Mucosa of descending colon (tissue), 3 donors: ENCODE results near the gene KLF3. TPM values are rescaled to one million over a fixed set of nuclear protein-coding genes. Genes with fewer than 3 reads are reported as not detected.

Experiments
- ATAC-seq: fragments of 200-7000 bp; cut with Tn5 transposase; one replicate; pipeline ENCODE4 v1.9.1; 2020; ENCODE audit warnings: mild to moderate bottlenecking, moderate library complexity
- DNase-seq, 3 donors: peaks; one replicate each; pipeline ENCODE4 v3.0.0-alpha.2; 2020
- H3K36me3 ChIP-seq: fragments of 200-600 bp; one replicate; pipeline ENCODE4 v1.8.0; 2021; ENCODE audit warnings: low read depth, mild to moderate bottlenecking
- H3K4me1 ChIP-seq: fragments of 200-600 bp; one replicate; pipeline ENCODE4 v1.8.0; 2021; ENCODE audit warnings: low read depth, mild to moderate bottlenecking
- H3K4me3 ChIP-seq: fragments of 200-600 bp; one replicate; pipeline ENCODE4 v1.8.0; 2021; ENCODE audit warnings: mild to moderate bottlenecking
- H3K9me3 ChIP-seq: fragments of 200-600 bp; one replicate; pipeline ENCODE4 v1.8.0; 2021; ENCODE audit warnings: mild to moderate bottlenecking
- CTCF ChIP-seq: fragments of 200-600 bp; IDR thresholded peaks from one replicate; pipeline ENCODE4 v1.8.0; 2022; ENCODE audit warnings: antibody characterized with exemption, mild to moderate bottlenecking
- intact Hi-C, 2 donors: fragments of 100-400 bp; cut with DNase I in 1 of 2; cut with micrococcal nuclease in 1 of 2; formaldehyde crosslinking; loops; one replicate each; pipeline versions ENCODE4 v1.11.0 to v1.11.1; 2022; cut with DNase I, micrococcal nuclease
- total RNA-seq, 3 donors: library from RNA; stranded (reverse); fragmentation: NEBNext Ultra II Directional in 2 of 3; extraction: Animal tissue kit (Norgen Biotek cat#: 25700) in 2 of 3; gene quantifications; one replicate each; pipeline versions ENCODE4 v1.2.1 to v1.2.4, GENCODE V29; 2021 to 2023
- donor health status: DM: no; HTN: no; CAD: no; lungs with moderate emphysema.
- donor health status: DM: no; HTN: no; CAD: no.
- donor health status: DM: no; HTN: yes; CAD: no.

The KLF3 gene
- total RNA-seq, 3 donors from 2014 or later, result 102 to 151 (median 128) TPM

GRCh38 chr4:38735870-38736269 is 71.9 kb downstream of the KLF3 start:
- Histone ChIP-seq H3K9me3 (no peaks in the 10 kb centered on the region), H3K36me3 (no peaks in the 10 kb centered on the region), H3K4me3 (no peak overlapping the region), H3K4me1 (peaks cover 4% of the 10 kb centered on the region)
- DNase-seq, result no peak
- ATAC-seq, result no peak
- intact Hi-C loops, result loop anchor here in 1 of 2 donors (10.0 kb wide), 1 partner anchor 671 kb away; no protein-coding TSS in a partner anchor
- TF ChIP-seq CTCF, result no peak

- intact Hi-C loops, result loop anchor here in 1 of 2 donors (10.0 kb wide), 1 partner anchor 674 kb away; no protein-coding TSS in a partner anchor
- no peak overlapping the region for H3K4me3 ChIP-seq
- no peak for TF ChIP-seq CTCF
- H3K36me3 ChIP-seq, result no peaks in the 10 kb centered on the region
- H3K9me3 ChIP-seq, result no peaks in the 10 kb centered on the region
- DNase-seq (no peak), ATAC-seq (no peak)
- no peaks in the 10 kb centered on the region for H3K4me1 ChIP-seq
Measured at GRCh38 chr4:38738940-38739803, 75.2 kb downstream of the KLF3 start.

- intact Hi-C loops, result no loop called here
Measured at GRCh38 chr4:38740303-38740702, 76.3 kb downstream of the KLF3 start.

GRCh38 chr4:38743866-38744265 is 79.9 kb downstream of the KLF3 start:
- Histone ChIP-seq H3K4me1 (no peaks in the 10 kb centered on the region), H3K36me3 (no peaks in the 10 kb centered on the region), H3K9me3 (peaks cover 7% of the 10 kb centered on the region), H3K4me3 (no peak overlapping the region)
- intact Hi-C loops, result no loop called here
- DNase-seq (no peak), ATAC-seq (no peak)
- TF ChIP-seq CTCF, result no peak

More at GRCh38 chr4:38740303-38740702, 76.3 kb downstream of the KLF3 start:
- Histone ChIP-seq H3K4me3 (no peak overlapping the region), H3K9me3 (no peaks in the 10 kb centered on the region), H3K4me1 (no peaks in the 10 kb centered on the region), H3K36me3 (no peaks in the 10 kb centered on the region)
- no peak for TF ChIP-seq CTCF
- DNase-seq (no peak), ATAC-seq (peak; percentile 42)

GRCh38 chr4:38745881-38746280 is 81.9 kb downstream of the KLF3 start:
- DNase-seq (no peak), ATAC-seq (no peak)
- H3K36me3 ChIP-seq, result no peaks in the 10 kb centered on the region
- TF ChIP-seq CTCF, result no peak
- H3K9me3 ChIP-seq, result peaks cover 7% of the 10 kb centered on the region
- intact Hi-C loops, result no loop called here
- no peaks in the 10 kb centered on the region for H3K4me1 ChIP-seq
- no peak overlapping the region for H3K4me3 ChIP-seq
